Bronchial epithelial cell (primary cell): ENCODE results near the gene GPHB5. TPM values are rescaled to one million over a fixed set of nuclear protein-coding genes. Genes with fewer than 3 reads are reported as not detected.
A peak's percentile ranks its signal among the peaks of the same experiment; 100 is the strongest.

Experiments used
- DNase-seq: peaks from one replicate; pipeline ENCODE4 v3.0.0-alpha.2; 2010; ENCODE audit warnings: low read depth
- FAIRE-seq: peaks from 2 replicates; lab custom pipeline; 2011; peaks lifted over from hg19 to GRCh38; lab: Jason Lieb, UNC
- H3K27me3 ChIP-seq: 2 replicates; pipeline ENCODE4 v1.5.1; 2011; ENCODE audit warnings: low read length; ENCODE audit not compliant: control insufficient read depth, insufficient read depth
- H3K36me3 ChIP-seq: 2 replicates; pipeline ENCODE4 v1.5.1; 2011; ENCODE audit warnings: low read length; ENCODE audit not compliant: control insufficient read depth, insufficient read depth
- H3K4me3 ChIP-seq: 2 replicates; pipeline ENCODE4 v1.5.1; 2011; ENCODE audit warnings: mild to moderate bottlenecking, low read depth, low read length, control low read depth
- total RNA-seq: library from RNA; depleted of rRNA; stranded (reverse); fragments of >200 nt; gene quantifications from 2 replicates; pipeline ENCODE4 v1.2.1, GENCODE V29; 2014
- TF ChIP-seq, protein P1 (sequence below): IDR thresholded peaks from 2 replicates; pipeline ENCODE4 v1.5.1; 2011; ENCODE audit warnings: mild to moderate bottlenecking, moderate library complexity, low read length, control low read depth, inconsistent platforms; ENCODE audit not compliant: insufficient read depth, severe bottlenecking

The GPHB5 gene
- total RNA-seq, 1 donor from 2014 or later = not detected

DNA sequence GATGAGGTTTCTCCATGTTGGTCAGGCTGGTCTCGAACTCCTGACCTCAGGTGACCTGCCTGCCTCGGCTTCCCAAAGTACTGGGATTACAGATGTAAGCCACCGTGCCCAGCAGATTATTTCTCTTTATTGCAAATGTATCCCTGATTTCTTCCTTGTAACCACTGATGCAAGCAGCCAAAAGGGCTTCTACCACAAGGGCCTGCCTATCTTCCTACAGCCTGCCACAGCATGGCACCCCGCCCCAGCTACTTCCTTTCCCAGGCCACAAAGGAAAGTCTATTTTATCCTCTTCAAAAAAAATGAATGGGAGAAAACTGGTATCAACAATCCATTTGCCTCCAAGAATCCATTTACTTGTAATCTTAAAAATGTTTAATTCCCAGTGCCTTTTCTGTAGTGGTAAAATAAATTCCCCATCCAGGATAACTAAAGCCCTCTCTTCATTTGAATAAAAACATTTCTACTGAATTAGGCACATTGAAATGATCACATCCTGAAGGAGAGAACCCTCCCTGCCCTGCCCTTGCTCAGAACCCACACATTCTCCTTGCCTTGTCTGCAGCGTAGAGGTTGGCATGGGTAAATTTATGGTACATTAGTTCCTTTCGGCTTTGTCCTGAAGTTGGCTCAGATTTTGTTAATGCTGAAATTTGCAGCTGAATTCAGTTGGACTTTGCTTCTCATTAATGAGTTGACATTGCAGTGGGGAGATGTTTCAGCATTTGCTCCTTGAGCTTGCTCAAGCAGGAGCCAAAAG is 19.2 kb downstream of the GPHB5 start:
- TF ChIP-seq, protein P1, sequence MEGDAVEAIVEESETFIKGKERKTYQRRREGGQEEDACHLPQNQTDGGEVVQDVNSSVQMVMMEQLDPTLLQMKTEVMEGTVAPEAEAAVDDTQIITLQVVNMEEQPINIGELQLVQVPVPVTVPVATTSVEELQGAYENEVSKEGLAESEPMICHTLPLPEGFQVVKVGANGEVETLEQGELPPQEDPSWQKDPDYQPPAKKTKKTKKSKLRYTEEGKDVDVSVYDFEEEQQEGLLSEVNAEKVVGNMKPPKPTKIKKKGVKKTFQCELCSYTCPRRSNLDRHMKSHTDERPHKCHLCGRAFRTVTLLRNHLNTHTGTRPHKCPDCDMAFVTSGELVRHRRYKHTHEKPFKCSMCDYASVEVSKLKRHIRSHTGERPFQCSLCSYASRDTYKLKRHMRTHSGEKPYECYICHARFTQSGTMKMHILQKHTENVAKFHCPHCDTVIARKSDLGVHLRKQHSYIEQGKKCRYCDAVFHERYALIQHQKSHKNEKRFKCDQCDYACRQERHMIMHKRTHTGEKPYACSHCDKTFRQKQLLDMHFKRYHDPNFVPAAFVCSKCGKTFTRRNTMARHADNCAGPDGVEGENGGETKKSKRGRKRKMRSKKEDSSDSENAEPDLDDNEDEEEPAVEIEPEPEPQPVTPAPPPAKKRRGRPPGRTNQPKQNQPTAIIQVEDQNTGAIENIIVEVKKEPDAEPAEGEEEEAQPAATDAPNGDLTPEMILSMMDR = no peak
- DNase-seq = no peak
- no peaks in the 10 kb centered on the region for H3K27me3 ChIP-seq
- no peak for FAIRE-seq
- H3K4me3 ChIP-seq = no peak overlapping the region
- H3K36me3 ChIP-seq = no peaks in the 10 kb centered on the region

DNA sequence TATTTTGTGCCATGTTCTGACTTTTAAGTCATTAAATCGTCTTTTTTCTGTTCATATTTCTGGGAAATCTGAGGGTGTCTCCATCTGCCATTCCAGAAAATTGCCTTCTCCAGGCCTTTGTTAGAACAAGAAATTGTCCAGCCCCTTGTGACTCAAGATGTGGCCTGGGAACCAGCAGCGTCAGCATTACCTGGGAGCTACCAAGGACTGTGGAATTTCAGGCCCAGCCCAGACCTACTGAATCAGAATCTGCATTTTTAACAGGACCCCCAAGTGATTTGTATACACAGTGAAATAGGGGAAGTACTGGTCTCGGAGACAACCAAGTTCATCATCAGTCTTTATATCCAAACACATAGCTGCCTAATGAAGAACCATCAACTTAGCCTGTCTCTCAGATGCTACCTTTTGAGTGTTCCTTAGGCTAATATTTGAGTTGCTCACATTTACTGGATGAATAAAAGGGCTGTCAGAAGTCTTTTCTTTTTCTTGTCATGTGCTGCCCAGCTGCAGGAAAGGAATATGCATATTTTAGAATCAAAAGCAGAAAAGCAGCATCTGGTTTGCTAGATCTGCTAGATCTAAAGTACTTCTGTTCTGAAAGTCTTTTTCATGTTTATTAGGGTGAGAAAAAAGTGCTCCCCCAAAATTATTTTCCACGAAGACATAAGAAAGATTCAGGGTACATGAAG is 21.2 kb downstream of the GPHB5 start:
- peak; percentile 18 for DNase-seq
- TF ChIP-seq, protein P1 = no peak
- FAIRE-seq = no peak
- Histone ChIP-seq H3K36me3 (no peaks in the 10 kb centered on the region), H3K27me3 (no peaks in the 10 kb centered on the region), H3K4me3 (no peak overlapping the region)

DNA sequence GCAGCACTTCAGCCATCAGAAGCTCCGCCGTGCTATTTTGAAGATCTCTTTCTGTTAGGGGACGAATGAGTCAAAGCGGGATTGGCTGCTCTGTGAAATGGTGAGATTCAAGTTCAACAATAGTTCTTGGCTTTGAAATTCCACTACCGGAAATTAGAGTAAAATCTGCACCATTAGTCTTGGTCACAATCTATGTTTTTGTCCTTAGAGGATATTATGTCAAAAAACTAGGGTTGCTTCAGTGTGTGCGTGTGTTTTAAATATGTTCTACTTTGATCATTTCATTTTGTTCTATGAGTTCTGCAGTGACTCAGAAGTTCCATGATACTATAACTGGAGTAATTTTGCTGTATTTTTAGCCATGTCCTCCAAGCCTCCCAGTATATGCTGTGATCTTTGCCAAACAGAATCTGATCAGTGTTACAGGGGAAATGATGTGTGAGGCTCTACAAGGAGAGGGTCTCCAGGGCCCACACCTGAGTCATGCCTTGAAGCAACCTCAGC is 22.6 kb downstream of the GPHB5 start:
- TF ChIP-seq, protein P1 = no peak
- Histone ChIP-seq H3K36me3 (no peaks in the 10 kb centered on the region), H3K4me3 (no peak overlapping the region), H3K27me3 (no peaks in the 10 kb centered on the region)
- FAIRE-seq = no peak
- DNase-seq = no peak

DNA sequence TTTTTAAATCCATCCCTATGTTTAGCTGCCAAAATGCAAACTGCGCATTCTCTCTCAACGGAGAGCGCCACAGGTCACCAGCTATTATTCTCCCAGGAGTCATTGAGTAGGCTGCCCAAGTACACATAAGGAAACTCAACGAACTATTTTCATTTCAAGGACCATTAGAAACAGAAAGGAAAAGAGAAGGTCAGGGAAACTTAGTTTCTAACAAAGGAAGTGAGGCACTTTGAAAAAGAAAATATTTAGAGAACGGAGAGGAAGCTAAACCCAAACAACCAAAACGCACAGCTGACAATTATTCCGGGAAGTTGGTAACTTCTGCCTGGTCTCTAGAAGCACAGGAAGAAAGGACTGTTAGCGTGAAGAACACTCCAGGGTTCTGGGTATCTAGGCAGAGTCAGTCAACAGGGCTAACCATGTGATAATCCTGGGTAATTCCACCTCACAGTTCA is 23.5 kb downstream of the GPHB5 start:
- H3K36me3 ChIP-seq = no peaks in the 10 kb centered on the region
- no peak overlapping the region for H3K4me3 ChIP-seq
- no peaks in the 10 kb centered on the region for H3K27me3 ChIP-seq
- FAIRE-seq (no peak), DNase-seq (no peak)
- TF ChIP-seq, protein P1 = no peak

DNA sequence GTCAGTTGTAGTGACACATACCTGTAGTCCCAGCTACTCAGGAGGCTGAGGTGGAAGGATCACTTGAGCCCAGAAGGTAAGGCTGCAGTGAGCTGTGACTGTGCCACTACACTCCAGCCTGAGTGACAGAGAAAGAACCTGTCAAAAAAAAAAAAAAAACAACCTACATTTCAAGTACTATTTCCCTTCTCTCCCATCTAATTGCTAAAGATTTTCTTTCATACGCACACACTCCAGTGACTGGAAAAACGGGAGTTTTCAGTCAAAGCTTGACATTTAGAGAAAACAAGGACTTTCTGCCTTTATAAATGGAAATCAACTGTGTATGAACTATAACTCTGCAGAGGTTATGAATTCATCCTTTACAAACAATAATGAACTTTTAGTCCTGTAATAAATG is 25.9 kb downstream of the GPHB5 start:
- FAIRE-seq (no peak), DNase-seq (no peak)
- Histone ChIP-seq H3K36me3 (no peaks in the 10 kb centered on the region), H3K4me3 (no peak overlapping the region), H3K27me3 (no peaks in the 10 kb centered on the region)
- TF ChIP-seq, protein P1 = no peak
